Ecto neural progenitor cell (in vitro differentiated cells): ENCODE results near the gene CD69.

ENCODE experiments used
- DNase-seq: peaks from one replicate; pipeline ENCODE4 v3.0.0-alpha.2; 2018; ENCODE audit warnings: low spot score

Gene CD69

GRCh38 chr12:9760699-9761418 is at the start of gene CD69:
Gene CD69 (minus strand): TSS chr12:9760901. CDS start chr12:9760820, 81 bp downstream.
- no peak for DNase-seq

- DNase-seq, result no peak
These were observed 49.2 kb upstream of the CD69 start for GRCh38 chr12:9809866-9810265.

GRCh38 chr12:9809338-9809737 is 48.6 kb upstream of the CD69 start:
- DNase-seq, result no peak

- no peak for DNase-seq
These were observed 47.8 kb upstream of the CD69 start for GRCh38 chr12:9808504-9808903.

- DNase-seq, result no peak
These were observed 46.0 kb upstream of the CD69 start for GRCh38 chr12:9806714-9807113.

- no peak for DNase-seq
These were observed 45.2 kb upstream of the CD69 start for GRCh38 chr12:9805883-9806282.

- DNase-seq, result no peak
These were observed 39.3 kb upstream of the CD69 start for GRCh38 chr12:9799961-9800360.

GRCh38 chr12:9797722-9798619 is 37.3 kb upstream of the CD69 start:
- no peak for DNase-seq

- DNase-seq, result no peak
These were observed 36.3 kb upstream of the CD69 start for GRCh38 chr12:9796971-9797370.

GRCh38 chr12:9796346-9796745 is 35.6 kb upstream of the CD69 start:
- no peak for DNase-seq

- DNase-seq, result no peak
These were observed 35.2 kb upstream of the CD69 start for GRCh38 chr12:9795945-9796344.

GRCh38 chr12:9794484-9795093 is 33.9 kb upstream of the CD69 start:
- no peak for DNase-seq

- DNase-seq, result no peak
These were observed 33.2 kb upstream of the CD69 start for GRCh38 chr12:9793779-9794395.

- DNase-seq, result no peak
These were observed 32.4 kb upstream of the CD69 start for GRCh38 chr12:9792961-9793617.

GRCh38 chr12:9792185-9792900 is 31.6 kb upstream of the CD69 start:
- DNase-seq, result no peak

- no peak for DNase-seq
These were observed 26.3 kb upstream of the CD69 start for GRCh38 chr12:9786726-9787717.

- no peak for DNase-seq
These were observed 24.1 kb upstream of the CD69 start for GRCh38 chr12:9784816-9785215.

GRCh38 chr12:9784326-9784725 is 23.6 kb upstream of the CD69 start:
- no peak for DNase-seq

- no peak for DNase-seq
These were observed 22.1 kb upstream of the CD69 start for GRCh38 chr12:9782547-9783382.
